GM12891 (cell line): ENCODE results near the gene LDLRAD3.

Experiments
- POLR2A ChIP-seq: IDR thresholded peaks from 2 replicates; pipeline ENCODE4 v1.6.1; 2011; ENCODE audit warnings: low read depth, low read length, control low read depth
- POLR2AphosphoS5 ChIP-seq: IDR thresholded peaks from 2 replicates; pipeline ENCODE4 v1.6.1; 2011; ENCODE audit warnings: low read depth, low read length, control low read depth

DNA sequence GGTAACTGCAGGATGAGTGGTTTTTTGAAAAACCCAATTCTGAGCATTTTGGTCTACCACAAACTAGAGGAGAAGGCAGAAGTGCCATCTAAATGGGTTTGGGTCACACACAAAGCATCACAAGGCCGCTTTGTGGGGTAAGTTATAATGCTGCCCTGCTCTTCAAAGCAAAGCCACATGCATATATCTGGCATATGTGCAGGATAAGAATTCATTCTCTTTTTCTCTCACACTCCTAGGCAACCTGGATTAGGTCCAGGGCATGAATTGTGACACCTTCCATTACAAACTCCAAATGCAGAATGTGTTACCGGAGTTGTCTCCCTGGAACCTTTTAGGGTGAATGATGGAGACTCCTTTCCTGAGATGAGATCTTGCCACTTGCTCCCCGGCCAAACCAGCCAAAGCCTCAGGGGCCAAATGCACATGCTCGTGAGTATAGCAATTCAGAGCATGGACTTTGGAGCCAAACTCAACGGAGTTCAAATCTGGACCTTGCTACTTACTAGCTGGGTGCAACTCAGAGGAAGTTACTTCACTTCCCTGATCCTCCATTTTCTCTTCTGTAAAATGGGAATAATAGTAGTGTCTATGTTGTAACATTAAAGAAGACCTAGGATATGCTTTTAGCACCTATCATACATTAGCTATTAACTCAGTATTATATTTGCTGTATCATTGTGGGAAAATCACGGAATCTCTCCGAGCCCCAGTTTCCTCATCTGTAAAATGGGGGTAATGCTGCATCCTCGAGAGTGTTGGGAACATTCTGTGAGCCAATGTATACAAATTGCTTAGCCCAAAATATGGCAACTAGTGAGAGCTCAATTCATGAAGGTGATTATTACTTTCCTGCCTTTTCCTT, 248.8 kb downstream of the LDLRAD3 start:
- no peak for TF ChIP-seq POLR2A
- TF ChIP-seq POLR2AphosphoS5: no peak
